Hematopoietic multipotent progenitor cell (in vitro differentiated cells): ENCODE results near the gene MGAT4C. TPM values are rescaled to one million over a fixed set of nuclear protein-coding genes. Genes with fewer than 3 reads are reported as not detected.
"Not testable (repeated sequence)": the region's sequence is repeated elsewhere in the genome, so short reads cannot be mapped to it uniquely, and the experiment has no call there.

Source experiments
- DNase-seq, 3 donors: peaks; one replicate each; pipeline ENCODE4 v3.0.0-alpha.2; 2011 to 2015; ENCODE audit warnings: low read depth in 2 of 3, low spot score in 2 of 3
- total RNA-seq: library from RNA; depleted of rRNA; stranded (reverse); fragments of >200 nt; gene quantifications from one replicate; pipeline ENCODE4 v1.2.3, GENCODE V29; 2012

MGAT4C gene
- under 0.01 TPM for total RNA-seq

DNA sequence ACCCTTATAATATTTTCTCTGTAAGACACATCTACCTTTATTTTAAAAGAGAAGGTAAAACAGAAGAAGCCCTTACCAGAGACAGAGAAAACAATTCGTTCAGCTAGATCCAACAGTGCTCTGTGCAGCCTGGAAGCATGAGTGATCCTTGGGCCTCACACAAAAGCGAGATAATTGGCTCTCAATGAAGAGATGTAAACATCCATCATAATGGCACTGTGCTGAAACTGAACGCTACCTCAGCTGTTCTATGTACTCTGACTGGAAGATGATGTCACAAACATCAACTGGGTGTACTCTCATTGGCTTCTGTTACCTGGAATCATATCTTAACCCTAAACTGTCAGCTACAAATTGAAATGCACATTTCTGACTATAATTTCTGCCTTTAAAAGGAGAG, at the start of gene MGAT4C:
Gene MGAT4C (minus strand): TSS at position 229 of the 400 bp plus-strand sequence.
- no peak for DNase-seq

DNA sequence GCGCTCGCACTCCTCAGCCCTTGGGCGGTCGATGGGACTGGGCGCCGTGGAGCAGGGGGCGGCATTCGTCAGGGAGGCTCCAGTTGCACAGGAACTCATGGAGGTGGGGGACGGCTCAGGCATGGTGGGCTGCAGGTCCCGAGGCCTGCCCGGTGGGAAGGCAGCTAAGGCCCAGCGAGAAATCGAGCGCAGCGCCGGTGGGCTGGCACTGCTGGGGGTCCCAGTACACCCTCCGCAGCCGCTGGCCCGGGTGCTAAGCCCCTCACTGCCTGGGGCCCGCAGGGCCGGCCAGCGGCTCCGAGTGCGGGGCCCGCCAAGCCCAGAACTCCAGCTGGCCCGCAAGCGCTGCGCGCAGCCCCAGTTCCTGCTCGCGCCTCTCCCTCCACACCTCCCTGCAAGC, 40.2 kb upstream of the MGAT4C start:
- not testable (repeated sequence) for DNase-seq

DNA sequence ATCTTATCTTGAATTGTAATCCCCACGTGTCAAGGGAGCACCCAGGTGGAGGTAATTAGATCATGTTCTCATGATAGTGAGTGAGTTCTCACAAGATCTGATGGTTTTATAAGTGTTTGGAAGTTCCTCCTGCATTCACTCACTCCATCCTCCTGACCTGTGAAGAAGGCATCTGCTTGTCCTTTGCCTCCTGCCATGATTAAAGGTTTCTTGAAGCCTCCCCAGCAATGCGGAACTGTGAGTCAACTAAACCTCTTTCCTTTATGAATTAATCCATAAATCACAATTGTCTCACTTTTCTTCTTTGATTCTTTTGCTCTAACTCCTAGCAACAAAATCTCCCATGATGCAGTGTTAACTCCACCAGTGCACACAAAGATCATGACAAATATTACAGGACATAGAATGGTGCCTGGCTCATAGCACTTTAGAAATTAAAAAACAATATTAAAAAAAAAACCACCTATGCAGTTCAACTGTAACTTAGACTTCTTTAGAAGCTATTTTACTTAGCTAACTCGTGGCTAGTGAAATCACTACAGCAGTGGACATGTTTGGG, 37.6 kb upstream of the MGAT4C start:
- no peak for DNase-seq

DNA sequence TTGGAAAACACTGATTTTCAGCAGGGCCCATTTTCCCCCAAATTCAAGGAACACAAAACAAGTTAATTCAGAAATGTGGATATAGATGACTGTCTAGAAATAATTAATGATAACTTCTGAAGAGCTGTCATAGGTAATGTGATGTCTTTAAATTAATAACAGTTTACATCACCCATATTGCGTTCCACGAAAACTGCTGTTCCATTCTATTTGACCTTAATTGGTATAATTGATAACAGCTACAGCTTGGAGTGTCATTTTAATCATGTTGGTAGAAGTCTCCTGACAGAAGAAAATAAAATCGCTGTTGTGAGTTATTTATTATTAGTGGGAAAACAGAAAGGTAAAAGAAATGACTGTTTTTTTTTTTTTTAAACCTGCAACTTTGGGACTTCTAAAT, 36.3 kb upstream of the MGAT4C start:
- DNase-seq = no peak

DNA sequence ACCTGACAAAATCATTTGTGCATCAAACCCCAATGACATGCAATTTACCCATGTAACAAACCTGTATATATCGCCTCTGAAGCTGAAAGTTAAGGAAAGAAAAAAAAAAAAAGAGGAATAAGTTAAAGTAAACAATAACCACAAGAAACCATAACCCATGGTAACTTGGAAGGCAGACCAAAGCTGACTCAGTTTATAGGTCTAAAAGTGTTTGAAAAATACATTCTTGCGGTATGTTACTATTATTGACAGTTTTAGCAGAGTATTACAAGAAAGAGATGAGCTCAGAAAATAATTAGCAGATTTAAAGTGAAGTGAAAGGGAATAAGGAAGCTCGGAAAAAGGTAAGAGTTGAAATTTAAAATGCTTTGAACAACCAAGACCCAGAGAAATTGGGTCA, 34.4 kb upstream of the MGAT4C start:
- no peak for DNase-seq

DNA sequence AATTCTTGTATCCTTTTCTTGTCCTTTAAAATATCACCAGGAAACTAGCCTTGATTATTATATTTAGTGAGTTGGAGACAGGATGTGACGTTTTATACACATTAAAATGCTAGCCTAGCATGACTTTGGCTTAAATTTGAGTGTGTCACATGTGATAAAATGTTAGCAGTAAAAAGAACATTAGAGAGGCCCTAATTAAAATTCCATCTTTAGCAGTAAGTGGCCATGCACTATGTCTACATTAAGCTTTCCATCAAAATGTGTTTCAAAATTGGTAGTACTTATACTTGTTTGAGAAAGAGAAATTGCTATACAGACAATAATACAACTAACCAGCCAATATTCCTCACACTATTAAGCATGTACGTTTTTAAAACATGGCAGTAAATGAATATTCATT, 29.9 kb upstream of the MGAT4C start:
- DNase-seq = no peak

DNA sequence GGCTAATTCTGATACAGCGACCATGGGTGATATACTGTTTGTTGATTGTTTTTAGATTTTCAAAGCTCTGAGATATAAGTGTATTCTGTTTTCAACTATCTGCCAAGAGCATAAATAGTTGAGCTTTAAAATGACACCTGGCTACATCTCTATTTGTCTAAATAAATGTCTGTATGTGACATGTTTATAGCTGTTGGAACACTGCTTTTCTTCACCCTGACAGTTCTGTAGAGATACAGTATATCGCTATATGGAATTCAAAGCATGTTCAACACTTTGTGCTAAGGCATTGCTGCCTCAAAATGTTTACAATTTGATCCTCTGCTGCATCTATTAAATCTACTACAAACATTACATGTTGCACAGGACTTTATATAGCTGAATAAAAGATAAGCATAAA, 27.4 kb upstream of the MGAT4C start:
- no peak for DNase-seq

DNA sequence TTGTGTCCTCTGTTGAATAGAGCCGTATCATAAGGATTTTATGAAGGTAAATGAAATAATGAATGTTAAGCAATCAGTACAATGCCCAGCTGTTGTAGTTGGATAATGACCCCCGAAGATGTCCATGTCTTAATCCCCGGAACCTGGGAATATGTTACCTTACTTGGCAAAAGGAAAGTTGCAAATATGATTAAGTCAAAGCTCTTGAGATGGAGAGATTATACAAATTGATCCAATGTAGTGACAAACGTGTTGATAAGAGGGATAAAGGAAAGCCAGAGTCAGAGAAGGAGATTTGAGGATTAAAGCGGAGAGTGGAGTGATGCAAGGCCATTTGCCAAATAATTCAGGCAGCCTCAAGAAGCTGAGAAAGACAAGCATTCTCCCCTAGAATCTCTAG, 19.2 kb upstream of the MGAT4C start:
- no peak for DNase-seq

DNA sequence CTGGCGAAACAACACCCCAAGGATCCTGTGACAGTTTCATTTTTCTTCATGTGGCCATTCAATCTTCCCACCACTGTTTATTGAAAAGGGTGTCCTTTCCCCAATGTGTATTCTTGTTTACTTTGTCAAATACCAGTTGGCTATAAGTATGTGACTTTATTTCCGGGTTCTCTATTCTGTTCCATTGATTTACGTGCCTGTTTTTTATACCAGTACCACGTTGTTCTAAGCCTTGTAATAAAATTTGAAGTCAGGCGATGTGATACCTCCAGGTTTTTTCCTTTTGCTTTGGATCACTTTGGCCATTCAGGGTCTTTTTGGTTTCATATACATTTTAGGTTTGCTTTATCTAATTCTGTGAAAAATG, 9.1 kb upstream of the MGAT4C start:
- no peak for DNase-seq

DNA sequence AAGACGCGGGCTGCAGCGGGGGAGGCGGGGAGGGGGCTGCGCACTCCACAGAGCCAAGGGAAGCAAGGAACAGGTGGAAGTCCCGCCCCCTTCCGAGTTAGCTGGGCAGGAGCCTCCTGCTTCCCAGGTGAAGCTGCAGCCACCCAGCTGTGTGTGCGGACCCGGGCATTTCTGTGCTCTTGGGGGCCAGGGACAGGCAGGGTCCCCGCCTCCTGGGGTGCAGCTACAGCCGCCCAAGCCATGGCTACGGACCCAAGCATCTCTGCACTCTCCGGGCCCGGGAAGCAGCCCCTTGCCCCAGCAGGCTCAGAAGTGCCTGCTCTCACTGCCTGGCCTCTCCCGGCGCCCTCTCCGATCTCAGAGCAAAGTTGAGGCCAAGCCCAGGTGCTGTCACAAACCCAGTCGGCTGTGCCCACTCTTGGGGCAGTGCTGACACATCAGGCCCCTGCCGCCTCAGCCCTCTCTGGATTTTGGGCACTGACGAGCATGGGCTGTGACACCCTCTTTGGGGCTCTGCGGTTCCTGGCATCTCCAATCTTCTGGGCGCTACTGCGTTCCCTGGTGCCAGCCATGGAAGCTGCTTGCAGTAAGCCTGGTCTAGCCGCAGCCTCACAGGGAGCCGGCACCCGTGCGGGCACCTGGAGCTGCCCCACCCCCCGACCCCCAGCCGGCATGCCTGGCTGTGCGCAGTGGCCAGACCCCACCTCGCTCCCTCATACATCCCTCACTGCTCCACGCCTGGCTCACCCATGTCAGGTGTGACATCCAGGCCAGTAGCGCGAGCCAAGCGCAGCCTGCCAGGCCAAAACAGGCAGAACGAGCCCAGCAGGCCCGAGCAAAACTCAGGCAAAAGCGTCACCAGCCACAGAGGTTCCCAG, 8.5 kb upstream of the MGAT4C start:
- no peak for DNase-seq

DNA sequence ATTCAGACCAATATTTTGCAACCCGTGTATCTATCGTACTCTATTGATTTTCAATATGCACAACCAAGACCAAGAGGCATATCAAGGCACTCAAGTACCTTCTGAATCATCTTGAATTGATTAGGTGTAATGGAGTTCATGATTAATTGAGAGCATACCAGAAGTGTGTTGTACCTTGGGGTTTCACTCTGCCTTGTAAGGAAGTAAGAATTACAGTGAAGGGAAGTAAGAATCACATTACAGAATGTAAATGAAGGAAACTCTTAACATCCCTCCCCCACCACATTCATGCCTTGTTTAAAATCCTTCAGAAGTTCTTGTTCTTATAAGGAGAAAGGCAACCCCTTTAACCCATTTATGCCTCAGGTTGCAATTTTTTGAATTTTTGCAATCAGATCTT, 5.4 kb upstream of the MGAT4C start:
- no peak for DNase-seq

DNA sequence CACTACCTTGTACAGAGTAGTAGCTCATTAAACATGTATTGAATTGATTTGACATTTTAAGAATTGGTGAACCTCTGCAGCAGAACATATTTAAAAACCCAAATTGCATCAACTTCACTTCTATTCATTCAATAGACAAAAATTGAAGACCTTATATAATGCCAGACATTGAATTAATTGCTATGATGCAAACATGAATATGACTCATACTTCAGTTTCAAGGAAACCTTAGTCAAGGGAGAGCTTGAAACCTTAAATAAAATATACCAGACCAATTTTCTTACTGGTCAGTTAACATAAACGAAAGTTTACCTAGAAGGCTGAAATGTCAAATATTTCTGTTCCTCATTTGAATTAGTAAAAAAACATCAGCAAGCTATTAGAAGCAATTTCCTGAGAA, 5.0 kb upstream of the MGAT4C start:
- no peak for DNase-seq

DNA sequence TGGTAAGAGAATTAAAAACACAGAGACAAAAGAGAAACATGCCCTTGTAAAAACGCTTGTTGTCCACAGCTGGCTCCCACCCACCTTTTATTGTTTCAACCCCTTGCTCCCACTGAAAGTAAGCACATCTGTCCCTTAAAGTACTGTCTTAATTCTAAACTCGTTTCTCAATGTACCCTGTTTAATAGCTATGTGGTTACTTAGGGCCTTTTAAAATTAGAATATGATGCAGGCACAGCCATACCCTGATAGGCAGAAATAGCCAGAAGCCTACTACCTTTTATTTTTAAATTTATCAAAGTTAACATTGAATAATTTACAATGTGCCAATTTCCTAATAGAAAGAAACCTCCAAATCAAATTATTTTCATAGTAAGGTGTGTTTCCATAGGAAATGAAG, 4.0 kb upstream of the MGAT4C start:
- DNase-seq = no peak

DNA sequence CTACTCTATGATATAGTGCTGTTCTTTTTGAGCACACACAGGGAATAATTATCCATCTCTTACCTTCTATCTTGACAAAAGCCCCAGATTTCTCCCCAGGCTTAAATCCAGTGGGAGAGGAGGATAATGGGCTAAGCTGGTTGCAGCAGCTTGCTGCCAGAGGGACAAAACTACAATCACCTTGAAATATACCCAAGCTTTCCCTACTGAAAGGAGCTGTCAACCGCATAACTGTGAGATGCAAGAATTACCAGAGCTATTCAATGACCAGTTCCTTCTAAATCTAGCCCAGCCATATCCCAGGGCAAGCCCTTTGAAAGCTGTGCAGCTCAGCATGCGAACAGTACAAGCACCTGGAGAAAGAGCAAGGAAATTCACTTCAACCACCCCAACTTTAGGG, 943 bp upstream of the MGAT4C start:
- DNase-seq = no peak

DNA sequence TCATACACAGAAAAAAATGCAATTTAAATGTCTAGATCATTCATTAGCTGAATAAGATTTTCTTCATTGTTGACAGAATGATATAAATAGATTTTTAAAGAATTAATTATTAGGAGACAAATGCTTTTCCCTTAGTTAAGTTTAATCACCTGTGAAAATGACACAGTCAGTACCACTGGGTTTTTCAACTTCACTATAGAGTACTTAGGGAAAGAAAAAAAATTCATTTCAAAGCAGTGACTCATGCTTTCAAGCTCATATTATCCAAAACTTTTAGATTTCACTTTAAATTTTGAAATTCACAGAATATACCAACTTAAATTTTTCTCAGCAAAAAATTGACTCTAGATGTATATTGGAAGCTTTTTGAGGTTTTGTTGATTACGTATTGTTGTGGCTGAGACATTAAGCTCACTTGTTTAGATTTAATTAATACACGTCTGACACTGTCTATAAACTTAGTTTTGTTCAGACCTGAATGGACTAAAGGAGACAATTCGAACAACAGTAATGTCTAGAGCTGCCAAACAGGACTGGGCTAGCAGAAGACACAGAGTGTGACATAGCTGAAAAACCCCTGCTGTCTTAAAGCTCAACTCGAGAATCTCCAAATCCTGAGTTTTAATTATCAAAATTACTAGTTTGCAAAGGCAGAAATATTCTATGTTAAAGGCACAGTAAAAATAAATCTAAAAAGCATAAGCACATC, 1.6 kb downstream of the MGAT4C start:
- no peak for DNase-seq

DNA sequence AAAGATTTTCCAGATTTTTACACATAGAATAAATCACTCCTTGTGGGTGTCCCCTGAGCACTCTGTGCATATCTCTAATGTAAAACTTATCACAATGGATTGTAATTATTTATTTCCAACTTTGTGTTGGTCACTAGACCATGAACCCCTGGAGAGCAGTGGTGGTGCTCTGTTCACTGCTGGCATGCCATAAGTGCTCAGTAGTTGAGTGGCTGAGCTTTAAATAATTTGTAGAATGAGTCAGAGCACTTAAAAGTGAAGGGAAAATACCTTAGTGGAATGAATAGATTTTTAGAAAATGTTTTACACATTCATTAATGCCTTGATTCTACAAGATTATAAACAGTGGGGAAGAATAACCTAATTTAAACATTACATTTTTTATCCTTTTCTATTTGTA, 6.3 kb downstream of the MGAT4C start:
- DNase-seq = no peak

DNA sequence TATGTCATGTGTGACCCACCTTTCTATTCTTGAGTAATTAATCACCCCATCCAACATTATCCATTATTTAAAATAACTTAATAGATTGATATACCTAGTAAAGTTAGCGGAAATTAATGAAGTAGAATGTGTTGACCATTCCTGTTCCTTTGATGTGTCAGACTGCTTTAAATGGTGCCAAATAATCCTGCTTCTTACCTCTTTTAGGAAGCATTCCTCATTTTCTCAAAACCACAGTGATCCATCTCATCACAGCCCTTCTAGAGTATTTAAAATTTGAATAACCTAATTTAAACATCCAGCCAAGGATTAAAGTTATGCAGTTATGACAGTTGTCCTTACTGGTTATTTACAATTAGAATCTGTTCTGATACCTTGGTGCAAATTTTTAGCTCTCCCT, 6.9 kb downstream of the MGAT4C start:
- no peak for DNase-seq

DNA sequence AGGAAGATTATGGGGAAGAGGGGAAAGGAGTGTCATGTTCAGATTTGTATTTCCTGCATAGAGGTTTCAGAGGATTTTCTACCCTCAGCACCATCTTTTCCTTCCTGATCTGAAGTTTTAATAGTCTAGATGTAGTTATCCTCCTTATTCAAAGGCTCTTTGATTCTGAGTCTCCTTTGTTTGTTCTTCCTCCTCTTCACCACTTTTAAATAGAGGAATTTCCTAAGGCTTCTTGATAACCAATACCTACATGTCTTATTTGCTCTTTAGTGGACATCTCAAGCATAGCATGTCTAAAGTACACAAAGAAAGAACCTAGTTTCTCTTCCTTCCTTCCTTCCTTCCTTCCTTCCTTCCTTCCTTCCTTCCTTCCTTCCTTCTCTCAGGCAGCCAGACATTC, 8.3 kb downstream of the MGAT4C start:
- no peak for DNase-seq

DNA sequence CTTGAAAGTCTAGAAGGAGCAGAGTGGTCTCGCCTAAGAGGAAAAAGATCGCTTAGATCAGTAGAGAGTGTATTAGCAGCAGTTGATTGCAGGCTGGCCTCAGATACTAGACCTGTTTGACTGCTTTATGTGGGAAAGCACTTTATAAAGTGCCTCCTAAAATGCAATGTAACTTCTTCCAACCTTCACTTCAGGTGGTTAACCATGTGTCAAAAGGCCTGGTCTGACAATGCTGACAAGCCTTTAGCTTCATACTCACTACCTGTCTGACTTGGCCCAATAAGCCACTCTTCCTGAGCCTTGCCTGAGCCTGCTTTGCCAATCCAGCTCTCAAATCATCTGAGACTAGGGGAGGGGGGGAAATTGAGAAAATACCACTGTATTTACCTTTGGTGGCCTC, 14.6 kb downstream of the MGAT4C start:
- DNase-seq = no peak

DNA sequence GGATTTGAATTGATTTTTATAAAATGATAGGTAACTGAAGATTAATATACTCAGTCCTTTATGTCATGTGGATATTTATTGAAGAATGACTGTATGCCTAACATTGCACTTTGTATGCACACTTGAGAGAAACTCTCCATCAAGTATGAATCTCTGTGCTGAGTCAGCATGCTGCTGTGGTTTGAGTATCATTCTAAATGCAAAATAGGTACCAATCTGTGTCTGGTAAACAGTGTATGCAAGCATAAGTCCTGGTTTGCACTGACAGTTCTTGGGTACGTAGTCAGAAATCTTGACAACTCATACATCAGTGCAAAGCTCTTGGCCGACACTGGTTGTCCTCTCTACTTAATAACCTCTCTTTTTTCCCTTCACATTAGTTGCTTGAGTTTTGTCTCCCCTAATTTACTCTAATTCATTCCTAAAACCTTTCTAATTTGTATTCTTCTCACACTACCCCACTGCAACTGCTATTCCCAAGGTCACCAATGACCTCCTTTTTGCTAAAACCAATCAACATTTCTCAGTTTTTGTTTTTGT, 21.8 kb downstream of the MGAT4C start:
- no peak for DNase-seq

DNA sequence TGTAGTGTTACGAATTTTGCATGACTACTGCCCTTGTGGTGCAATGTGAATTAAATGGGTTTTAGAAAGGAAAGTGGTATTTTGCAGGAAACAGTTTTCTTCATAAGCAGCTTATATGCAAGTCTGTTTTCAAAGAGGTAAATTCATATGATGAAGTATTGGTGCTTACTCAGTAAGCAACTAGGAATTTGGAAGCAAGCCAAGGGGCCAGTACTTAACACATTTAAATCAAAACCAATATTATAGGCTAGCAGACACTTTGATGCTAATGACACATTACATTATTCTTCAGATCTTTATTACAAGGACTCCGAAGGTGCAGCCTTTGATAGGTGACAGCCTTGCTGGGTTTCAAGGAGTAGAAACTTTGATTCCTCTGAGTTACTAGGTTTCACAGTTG, 23.1 kb downstream of the MGAT4C start:
- no peak for DNase-seq
